ENCODE results near the gene CDC42BPG.

Gene CDC42BPG

DNA sequence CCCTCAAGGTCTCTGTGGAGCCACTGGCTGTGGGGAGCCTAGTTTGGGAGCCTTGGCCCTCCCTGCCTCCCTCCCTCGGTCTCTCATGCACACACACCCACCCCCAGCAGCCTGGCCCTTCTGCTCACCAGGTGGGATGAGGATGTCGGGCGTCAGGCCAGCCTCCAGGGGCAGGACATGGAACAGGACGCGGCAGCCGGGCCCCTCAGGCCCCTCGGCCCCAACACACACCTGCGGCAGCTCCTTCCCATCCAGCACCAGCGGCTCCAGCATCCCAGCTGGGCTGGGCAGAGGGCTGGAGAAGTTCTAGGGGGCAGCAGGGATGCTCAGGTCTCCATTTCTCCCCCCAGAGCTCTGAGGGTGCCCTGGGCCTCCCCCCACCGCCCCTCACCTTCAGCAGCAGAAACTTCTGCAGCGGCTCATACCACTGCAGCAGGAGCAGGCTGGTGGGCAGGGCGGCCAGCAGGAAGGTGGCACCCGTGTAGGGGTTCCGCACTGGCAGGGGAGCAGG, 52.6 kb downstream of the CDC42BPG start:
- 93 to 94% methylated on average over 14 of the region's 14 CpGs for WGBS, 2 experiments
- Histone ChIP-seq H3K9me3 (ENCODE audit: control insufficient read depth, low read length) (no peaks in the 10 kb centered on the region), H3K27ac (ENCODE audit: insufficient read depth, low read depth, low read length, poor library complexity, severe bottlenecking) (no peak overlapping the region), H3K4me1 (ENCODE audit: control insufficient read depth, insufficient read depth, low read length) (no peaks in the 10 kb centered on the region), H3K27me3 (ENCODE audit: control insufficient read depth, insufficient read depth, low read length, poor library complexity, severe bottlenecking) (no peaks in the 10 kb centered on the region), H3K4me3 (ENCODE audit: insufficient read depth, low read depth, low read length) (no peak overlapping the region), H3K36me3 (ENCODE audit: control insufficient read depth, insufficient read depth, low read length) (no peaks in the 10 kb centered on the region)

DNA sequence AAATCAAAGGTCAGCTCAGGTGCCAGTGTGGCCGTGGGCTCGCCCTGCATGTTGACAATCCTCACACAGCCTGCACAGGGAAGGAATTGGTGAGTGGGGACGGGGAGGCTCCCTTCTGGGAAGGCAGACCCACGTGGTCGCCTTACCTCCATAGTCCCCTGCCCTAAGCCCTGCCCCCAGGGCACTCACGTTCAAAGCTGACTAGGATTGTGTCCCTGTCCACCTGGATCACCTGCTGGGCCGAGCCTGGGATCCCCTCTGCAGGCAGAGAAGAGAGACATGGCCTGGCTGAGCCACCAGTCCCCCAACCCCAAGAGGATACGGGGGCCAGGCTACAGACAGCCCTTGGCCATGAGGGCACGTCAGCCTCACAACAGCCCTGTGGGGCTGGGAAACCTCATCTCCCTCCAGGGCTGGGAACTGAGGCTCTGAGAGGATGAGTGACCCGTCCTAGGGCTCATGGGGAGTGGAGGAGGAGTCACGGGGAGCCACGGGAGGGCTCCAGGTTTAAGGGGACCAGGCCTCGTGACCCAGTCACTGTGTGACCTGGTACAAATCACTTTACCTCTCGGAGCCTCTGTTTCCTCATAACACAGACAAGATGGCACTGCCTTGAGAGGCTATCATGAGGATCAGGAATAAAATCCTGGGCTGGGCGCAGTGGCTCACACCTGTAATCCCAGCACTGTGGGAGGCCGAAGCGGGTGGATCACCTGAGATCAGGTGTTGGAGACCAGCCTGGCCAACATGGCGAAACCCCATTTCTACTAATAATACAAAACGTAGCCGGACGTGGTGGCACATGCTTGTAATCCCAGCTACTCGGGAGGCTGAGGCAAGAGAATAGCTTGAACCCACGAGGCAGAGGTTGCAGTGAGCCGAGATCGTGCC, 54.0 kb downstream of the CDC42BPG start:
- H3K36me3 ChIP-seq (ENCODE audit: control insufficient read depth, insufficient read depth, low read length) = no peaks in the 10 kb centered on the region
- WGBS, 2 experiments = 91 to 92% methylated on average over 25 of the region's 25 CpGs
- H3K27me3 ChIP-seq (ENCODE audit: control insufficient read depth, insufficient read depth, low read length, poor library complexity, severe bottlenecking) = no peaks in the 10 kb centered on the region
- no peak overlapping the region for H3K4me3 ChIP-seq (ENCODE audit: insufficient read depth, low read depth, low read length)
- H3K27ac ChIP-seq (ENCODE audit: insufficient read depth, low read depth, low read length, poor library complexity, severe bottlenecking) = no peak overlapping the region
- no peaks in the 10 kb centered on the region for H3K9me3 ChIP-seq (ENCODE audit: control insufficient read depth, low read length)
- H3K4me1 ChIP-seq (ENCODE audit: control insufficient read depth, insufficient read depth, low read length) = no peaks in the 10 kb centered on the region

DNA sequence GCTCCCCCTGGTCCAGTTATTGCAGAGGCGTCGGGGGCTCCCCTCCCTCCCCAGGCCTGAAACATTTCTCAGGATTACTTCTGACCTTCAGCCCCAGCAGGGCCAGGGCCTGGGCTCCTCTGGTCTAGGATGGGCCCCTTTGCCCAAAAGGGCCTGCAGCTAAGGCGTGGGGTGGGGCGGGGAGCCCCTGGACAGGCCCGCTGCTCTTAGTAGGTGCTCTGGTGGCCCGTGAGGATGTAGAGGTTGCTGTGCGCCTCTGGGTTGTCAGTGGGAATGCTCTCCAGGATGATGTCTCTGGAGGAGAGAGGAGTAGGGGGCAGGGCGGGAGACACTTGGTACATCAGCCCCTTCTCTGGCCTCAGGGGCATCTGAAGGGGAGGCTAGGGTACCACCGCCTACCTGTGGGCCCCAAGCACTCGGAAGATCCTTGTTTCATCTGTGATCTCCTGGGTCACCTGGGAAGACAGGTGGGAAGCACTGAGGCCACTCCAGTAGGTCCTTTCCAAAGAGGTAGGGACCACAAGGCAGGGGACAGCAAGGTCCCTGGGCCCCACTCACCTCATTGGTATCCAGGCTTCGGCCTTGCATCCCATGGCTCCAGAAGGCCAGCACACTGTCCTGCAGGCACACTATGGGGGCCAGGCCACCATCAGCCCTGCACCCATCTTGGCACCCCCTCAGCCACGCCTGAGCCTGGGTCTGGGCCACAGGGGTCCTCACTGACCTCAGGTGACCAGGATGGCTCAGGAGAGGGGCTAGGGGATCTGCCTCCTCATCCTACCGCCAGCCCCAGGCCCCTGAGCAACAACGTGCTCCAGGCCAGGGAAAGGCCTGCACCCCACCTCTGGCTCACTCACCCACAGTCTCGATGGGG, 54.9 kb downstream of the CDC42BPG start:
- no peaks in the 10 kb centered on the region for H3K4me1 ChIP-seq (ENCODE audit: control insufficient read depth, insufficient read depth, low read length)
- H3K36me3 ChIP-seq (ENCODE audit: control insufficient read depth, insufficient read depth, low read length) = no peaks in the 10 kb centered on the region
- no peaks in the 10 kb centered on the region for H3K9me3 ChIP-seq (ENCODE audit: control insufficient read depth, low read length)
- no peak overlapping the region for H3K4me3 ChIP-seq (ENCODE audit: insufficient read depth, low read depth, low read length)
- H3K27me3 ChIP-seq (ENCODE audit: control insufficient read depth, insufficient read depth, low read length, poor library complexity, severe bottlenecking) = no peaks in the 10 kb centered on the region
- WGBS, 2 experiments = 92 to 94% methylated on average over 15 of the region's 15 CpGs
- H3K27ac ChIP-seq (ENCODE audit: insufficient read depth, low read depth, low read length, poor library complexity, severe bottlenecking) = no peak overlapping the region

DNA sequence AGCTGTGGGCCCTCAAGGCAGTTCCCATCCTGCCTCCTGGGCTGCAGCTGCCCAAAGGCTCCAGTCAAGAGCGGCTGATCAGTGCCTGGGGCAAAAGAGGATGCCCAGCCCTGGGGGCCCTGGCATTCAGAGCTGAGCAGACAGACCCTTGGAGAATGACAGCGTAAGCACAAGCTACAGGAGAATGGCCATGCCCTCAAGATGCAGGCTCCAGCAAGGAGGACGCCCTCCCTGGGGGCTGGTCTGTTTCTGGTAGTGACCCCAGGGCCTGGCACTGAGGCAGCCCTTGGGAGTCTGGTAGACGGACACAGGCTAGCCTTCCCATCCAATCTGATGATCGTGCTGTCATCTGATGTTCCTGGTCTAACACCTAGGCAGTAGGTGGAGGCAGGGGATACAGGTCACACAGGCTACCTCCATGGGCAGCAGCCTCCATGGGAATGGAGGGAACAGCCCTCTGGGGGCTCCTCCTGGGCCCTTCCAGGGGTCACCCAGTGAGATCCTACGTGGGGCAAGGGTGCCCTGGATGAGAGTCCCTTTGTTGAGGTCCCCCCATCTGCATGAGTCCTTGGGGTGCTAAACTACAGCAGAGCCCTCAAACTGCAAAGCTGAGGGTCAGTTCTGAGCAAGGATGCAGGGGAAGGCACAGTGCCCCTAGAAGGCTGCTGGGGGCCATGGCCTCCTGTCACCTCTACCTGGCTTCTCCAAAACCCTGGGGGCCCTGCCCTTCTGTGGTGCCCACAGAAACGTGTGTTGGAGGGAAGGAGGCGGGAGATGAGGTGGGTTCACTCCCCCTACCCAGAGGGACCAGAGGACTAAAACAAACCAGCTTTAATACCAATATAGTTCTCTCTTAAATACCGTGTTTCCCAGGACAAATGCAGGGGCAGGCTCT, 55.9 kb downstream of the CDC42BPG start:
- Histone ChIP-seq H3K9me3 (ENCODE audit: control insufficient read depth, low read length) (no peaks in the 10 kb centered on the region), H3K27ac (ENCODE audit: insufficient read depth, low read depth, low read length, poor library complexity, severe bottlenecking) (no peak overlapping the region), H3K36me3 (ENCODE audit: control insufficient read depth, insufficient read depth, low read length) (no peaks in the 10 kb centered on the region), H3K27me3 (ENCODE audit: control insufficient read depth, insufficient read depth, low read length, poor library complexity, severe bottlenecking) (no peaks in the 10 kb centered on the region), H3K4me3 (ENCODE audit: insufficient read depth, low read depth, low read length) (no peak overlapping the region), H3K4me1 (ENCODE audit: control insufficient read depth, insufficient read depth, low read length) (no peaks in the 10 kb centered on the region)
- 88 to 90% methylated on average over 8 to 9 of the region's 9 CpGs for WGBS, 2 experiments

DNA sequence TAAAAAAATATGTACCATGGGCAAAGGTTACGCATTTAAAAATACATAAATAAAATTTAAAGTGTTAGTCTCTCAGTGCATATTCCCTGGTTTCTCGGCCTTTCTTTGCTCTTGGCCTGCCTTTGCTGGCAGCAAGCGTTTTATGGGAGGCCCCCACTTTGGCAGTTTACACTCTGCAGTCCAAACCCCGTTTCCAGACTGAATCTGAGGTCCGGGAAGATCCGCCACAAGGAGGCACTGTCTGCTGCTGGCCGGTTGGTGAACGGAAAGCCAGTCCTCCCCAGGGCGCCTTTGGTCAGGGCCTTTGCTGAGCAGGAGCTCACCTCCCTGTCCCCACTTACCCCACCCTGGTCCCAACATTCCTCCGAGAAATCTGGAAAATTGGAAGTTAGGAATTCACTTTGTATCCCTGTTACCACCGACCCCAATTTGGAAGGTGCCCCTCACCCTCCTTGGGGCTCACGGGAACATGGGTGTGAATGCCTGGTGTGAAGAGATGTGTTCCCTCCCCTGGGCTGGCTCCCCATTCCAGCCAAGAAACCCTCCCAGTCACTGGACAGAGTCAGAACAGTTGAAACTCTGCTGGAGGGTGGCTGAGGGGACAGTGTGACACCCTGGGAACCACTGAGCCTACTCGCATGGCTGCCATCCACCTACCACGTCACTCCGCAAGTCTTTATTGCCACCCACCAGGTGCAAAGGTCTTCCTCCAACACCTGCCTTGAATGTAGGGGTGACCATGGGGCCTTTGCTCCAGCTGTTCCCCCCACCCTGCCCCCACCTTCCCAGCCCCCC, 56.7 kb downstream of the CDC42BPG start:
- H3K27me3 ChIP-seq (ENCODE audit: control insufficient read depth, insufficient read depth, low read length, poor library complexity, severe bottlenecking) = no peaks in the 10 kb centered on the region
- no peak overlapping the region for H3K4me3 ChIP-seq (ENCODE audit: insufficient read depth, low read depth, low read length)
- H3K9me3 ChIP-seq (ENCODE audit: control insufficient read depth, low read length) = no peaks in the 10 kb centered on the region
- WGBS, 2 experiments = 53 to 61% methylated on average over 14 to 15 of the region's 15 CpGs
- no peaks in the 10 kb centered on the region for H3K4me1 ChIP-seq (ENCODE audit: control insufficient read depth, insufficient read depth, low read length)
- H3K27ac ChIP-seq (ENCODE audit: insufficient read depth, low read depth, low read length, poor library complexity, severe bottlenecking) = no peak overlapping the region
- no peaks in the 10 kb centered on the region for H3K36me3 ChIP-seq (ENCODE audit: control insufficient read depth, insufficient read depth, low read length)

DNA sequence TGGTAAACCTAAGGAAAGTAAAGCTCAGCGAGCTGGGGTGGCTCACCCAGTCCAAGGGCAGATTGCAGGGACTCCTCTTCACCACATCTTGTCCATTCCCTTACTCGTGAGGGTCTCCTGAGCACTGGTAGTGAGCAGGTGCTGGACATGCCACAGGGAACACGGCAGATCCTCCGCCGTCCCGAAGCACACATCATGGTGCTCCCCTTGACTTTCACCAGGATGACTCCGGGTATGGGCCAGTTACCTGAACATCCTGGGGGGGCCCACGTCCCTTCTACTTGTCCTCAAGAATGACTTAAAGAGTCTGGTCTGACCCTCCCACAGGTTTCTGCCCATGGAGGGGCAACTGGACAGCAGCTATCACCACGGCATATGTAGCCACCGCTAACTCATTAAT, 58.1 kb downstream of the CDC42BPG start:
- Histone ChIP-seq H3K27ac (ENCODE audit: insufficient read depth, low read depth, low read length, poor library complexity, severe bottlenecking) (no peak overlapping the region), H3K27me3 (ENCODE audit: control insufficient read depth, insufficient read depth, low read length, poor library complexity, severe bottlenecking) (no peaks in the 10 kb centered on the region), H3K36me3 (ENCODE audit: control insufficient read depth, insufficient read depth, low read length) (no peaks in the 10 kb centered on the region), H3K4me3 (ENCODE audit: insufficient read depth, low read depth, low read length) (no peak overlapping the region), H3K4me1 (ENCODE audit: control insufficient read depth, insufficient read depth, low read length) (no peaks in the 10 kb centered on the region), H3K9me3 (ENCODE audit: control insufficient read depth, low read length) (no peaks in the 10 kb centered on the region)
- WGBS, 2 experiments = 92% methylated on average over 10 of the region's 10 CpGs

DNA sequence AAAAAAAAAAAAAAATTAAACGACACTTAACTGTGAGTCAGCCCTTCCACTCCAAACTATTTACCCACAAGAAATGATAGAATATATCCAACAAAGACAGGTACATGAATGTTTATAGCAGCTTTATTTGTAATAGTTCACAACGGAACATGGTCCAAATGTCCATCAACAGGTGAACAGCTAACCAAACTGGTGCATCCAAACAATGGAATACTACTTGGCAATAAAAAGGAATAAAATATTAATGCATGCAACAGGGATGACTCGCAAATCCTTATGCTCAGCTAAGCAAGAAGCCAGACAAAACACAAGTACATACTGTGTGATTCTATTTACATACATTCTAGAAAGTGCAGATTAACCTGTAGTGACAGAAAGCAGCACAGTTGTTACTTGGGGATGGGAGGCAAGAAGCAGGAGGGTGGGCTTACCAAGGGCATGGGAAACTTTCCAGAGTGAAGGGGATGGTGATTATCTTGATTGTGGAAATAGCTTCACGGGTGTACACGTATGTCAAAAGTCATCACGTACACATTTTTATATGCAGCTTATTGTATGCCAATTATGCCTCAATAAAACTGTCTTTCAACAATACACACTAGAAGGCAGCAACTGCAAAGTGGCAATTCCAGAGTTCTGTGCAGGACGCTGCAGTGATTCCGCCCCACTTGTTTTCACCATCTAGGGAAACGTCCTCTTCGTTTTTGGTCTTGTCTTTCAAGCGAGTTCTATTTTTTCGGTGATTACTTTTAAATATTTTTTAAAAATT, 59.5 kb downstream of the CDC42BPG start:
- no peaks in the 10 kb centered on the region for H3K9me3 ChIP-seq (ENCODE audit: control insufficient read depth, low read length)
- 87 to 95% methylated on average over 8 to 11 of the region's 12 CpGs for WGBS, 2 experiments

DNA sequence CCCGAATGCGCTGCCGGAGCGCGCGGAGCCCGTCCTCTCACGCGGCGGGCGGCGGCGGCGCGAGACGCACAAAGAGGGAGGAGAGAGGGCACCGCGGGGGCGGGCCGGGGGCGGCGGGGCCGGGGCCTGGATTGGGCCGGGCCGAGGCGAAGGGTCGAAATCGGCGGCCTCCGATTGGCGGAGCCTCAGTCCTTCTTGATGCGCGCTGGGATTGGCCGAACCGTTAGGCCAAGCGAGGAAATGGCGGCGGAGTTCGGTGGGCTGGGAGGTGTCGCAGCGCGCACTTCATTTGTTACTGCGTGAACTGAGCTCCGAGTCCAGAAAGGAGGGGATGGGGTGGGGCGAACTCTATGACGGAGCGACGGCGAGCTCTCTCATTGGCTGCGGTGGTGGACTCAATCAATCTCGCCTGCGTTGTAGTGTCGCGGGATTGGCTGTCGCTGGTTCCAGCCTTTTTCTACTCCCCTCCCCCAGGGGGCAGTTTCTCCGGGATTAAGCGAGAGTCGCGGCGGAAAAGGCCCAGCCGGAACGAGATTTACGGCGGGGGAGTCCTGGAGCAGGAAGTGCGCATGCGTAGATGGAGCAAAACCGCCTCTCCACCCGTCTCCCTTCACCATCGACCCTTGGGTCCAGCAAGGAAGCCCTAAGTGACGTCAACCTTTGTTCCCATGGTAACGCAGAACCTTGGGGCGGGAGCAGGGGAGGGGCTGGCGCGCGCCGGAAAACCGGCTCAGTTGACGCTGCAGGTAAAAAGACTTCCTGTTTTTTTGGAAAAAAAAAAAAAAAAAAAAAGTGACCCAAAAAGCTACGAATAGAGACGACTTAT, 65.8 kb downstream of the CDC42BPG start, which contains the start of gene SF1:
TSS of gene SF1 (minus strand) at position 70 of the 826 bp plus-strand sequence. CDS start 150 bp downstream, outside the sequence.
- H3K27me3 ChIP-seq (ENCODE audit: control insufficient read depth, insufficient read depth, low read length, poor library complexity, severe bottlenecking) = no peaks in the 10 kb centered on the region
- H3K4me3 ChIP-seq (ENCODE audit: insufficient read depth, low read depth, low read length) = peak within 1 kb of the TSS; percentile 85
- 0 to 1% methylated on average over 78 to 80 of the region's 80 CpGs for WGBS, 2 experiments
- no peaks in the 10 kb centered on the region for H3K9me3 ChIP-seq (ENCODE audit: control insufficient read depth, low read length)
- peak within 1 kb of the TSS; percentile 97 for H3K27ac ChIP-seq (ENCODE audit: insufficient read depth, low read depth, low read length, poor library complexity, severe bottlenecking)
- peaks cover 7% of the 10 kb centered on the region for H3K4me1 ChIP-seq (ENCODE audit: control insufficient read depth, insufficient read depth, low read length)
- H3K36me3 ChIP-seq (ENCODE audit: control insufficient read depth, insufficient read depth, low read length) = peaks cover 21% of the 10 kb centered on the region

More for the DNA sequence above, 59.5 kb downstream of the CDC42BPG start:
- H3K36me3 ChIP-seq (ENCODE audit: control insufficient read depth, insufficient read depth, low read length) = no peaks in the 10 kb centered on the region
- H3K27me3 ChIP-seq (ENCODE audit: control insufficient read depth, insufficient read depth, low read length, poor library complexity, severe bottlenecking) = no peaks in the 10 kb centered on the region
- no peaks in the 10 kb centered on the region for H3K4me1 ChIP-seq (ENCODE audit: control insufficient read depth, insufficient read depth, low read length)
- H3K4me3 ChIP-seq (ENCODE audit: insufficient read depth, low read depth, low read length) = no peak overlapping the region
- no peak overlapping the region for H3K27ac ChIP-seq (ENCODE audit: insufficient read depth, low read depth, low read length, poor library complexity, severe bottlenecking)

Measured in ectodermal cell (in vitro differentiated cells).